ENCODE results near the gene PLCB1. TPM values are rescaled to one million over a fixed set of nuclear protein-coding genes. Genes with fewer than 3 reads are reported as not detected.

The PLCB1 gene
- total and polyA plus RNA-seq, 2 donors (not counting 1 experiment from before 2014, with no cell fraction given) = 13.4 to 23.3 TPM

DNA sequence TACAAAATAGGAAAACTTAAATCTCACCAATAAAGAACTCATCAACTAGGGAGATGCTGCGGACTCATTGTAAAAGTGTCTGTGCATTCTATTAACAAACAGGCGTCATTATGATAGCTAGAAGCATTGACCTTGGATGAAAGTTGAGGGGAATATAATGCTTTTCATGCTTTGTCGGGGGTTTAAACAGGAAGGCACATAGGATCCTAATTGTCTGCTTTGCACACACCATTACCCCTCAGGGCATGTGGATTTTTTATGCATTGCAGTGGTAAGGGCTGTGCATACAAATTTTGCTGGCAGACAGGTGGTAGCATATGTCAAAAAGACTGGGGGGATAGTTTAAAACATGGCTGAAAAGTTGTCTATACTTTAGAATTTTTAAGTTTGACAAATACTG is 488.9 kb downstream of the PLCB1 start:
- TF ChIP-seq, protein P1, sequence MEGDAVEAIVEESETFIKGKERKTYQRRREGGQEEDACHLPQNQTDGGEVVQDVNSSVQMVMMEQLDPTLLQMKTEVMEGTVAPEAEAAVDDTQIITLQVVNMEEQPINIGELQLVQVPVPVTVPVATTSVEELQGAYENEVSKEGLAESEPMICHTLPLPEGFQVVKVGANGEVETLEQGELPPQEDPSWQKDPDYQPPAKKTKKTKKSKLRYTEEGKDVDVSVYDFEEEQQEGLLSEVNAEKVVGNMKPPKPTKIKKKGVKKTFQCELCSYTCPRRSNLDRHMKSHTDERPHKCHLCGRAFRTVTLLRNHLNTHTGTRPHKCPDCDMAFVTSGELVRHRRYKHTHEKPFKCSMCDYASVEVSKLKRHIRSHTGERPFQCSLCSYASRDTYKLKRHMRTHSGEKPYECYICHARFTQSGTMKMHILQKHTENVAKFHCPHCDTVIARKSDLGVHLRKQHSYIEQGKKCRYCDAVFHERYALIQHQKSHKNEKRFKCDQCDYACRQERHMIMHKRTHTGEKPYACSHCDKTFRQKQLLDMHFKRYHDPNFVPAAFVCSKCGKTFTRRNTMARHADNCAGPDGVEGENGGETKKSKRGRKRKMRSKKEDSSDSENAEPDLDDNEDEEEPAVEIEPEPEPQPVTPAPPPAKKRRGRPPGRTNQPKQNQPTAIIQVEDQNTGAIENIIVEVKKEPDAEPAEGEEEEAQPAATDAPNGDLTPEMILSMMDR (conservative IDR thresholded peaks at IDR 0.05 in 1 of 2, IDR thresholded peaks at IDR 0.05 in 1 of 2; ENCODE audit: low read depth in 1 of 2, low read length in 2 of 2) = no peak
- TF ChIP-seq EZH2 (IDR thresholded peaks at IDR 0.05; ENCODE audit: low read length, missing control alignments) = no peak
- no peak for DNase-seq (ENCODE audit: low read depth in 2 of 2)
- Histone ChIP-seq H3K4me3 (replicated peaks in 1 of 4; ENCODE audit: control extremely low read depth in 1 of 4, insufficient read depth in 1 of 4, low read depth in 3 of 4, low read length in 4 of 4) (no peak overlapping the region), H3K4me1 (ENCODE audit: control insufficient read depth, extremely low read depth, insufficient read depth, low read length) (no peaks in the 10 kb centered on the region), H3K9me3 (ENCODE audit: control insufficient read depth, insufficient read depth, low read depth, low read length) (no peaks in the 10 kb centered on the region), H3K4me2 (ENCODE audit: extremely low read depth, insufficient read depth, low read length) (no peak overlapping the region), H3K27ac (ENCODE audit: insufficient read depth, low read length) (no peak overlapping the region), H3K79me2 (ENCODE audit: control insufficient read depth, insufficient read depth, low read length) (no peaks in the 10 kb centered on the region), H4K20me1 (ENCODE audit: control insufficient read depth, extremely low read depth, insufficient read depth, low read length) (no peaks in the 10 kb centered on the region), H2AFZ (ENCODE audit: low read length) (no peak overlapping the region), H3K36me3 (ENCODE audit: control insufficient read depth, insufficient read depth, low read length) (no peaks in the 10 kb centered on the region), H3K27me3 (ENCODE audit: control insufficient read depth, insufficient read depth, low read length) (no peaks in the 10 kb centered on the region), H3K9ac (ENCODE audit: insufficient read depth, low read length) (no peak overlapping the region)

DNA sequence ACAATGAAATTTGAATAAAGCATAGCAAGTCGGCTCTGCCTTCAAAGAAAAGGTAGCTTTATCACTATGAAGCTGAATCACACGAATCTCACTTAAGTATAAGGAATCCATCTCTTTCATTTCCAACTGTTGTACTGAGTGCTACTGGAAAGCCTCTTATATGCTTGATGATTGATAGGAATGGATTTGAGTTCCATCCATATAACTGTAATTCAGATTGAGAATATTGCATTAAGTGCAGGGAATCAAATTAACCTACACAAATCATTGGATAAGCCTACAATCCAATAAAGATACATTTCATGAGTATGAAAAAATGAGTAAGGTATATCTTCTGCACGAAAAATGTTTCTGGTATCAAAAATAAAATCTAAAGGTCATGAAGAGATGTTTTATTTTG is 492.0 kb downstream of the PLCB1 start:
- H4K20me1 ChIP-seq (ENCODE audit: control insufficient read depth, extremely low read depth, insufficient read depth, low read length) = no peaks in the 10 kb centered on the region
- no peaks in the 10 kb centered on the region for H3K36me3 ChIP-seq (ENCODE audit: control insufficient read depth, insufficient read depth, low read length)
- no peak overlapping the region for H3K4me3 ChIP-seq (replicated peaks in 1 of 4; ENCODE audit: control extremely low read depth in 1 of 4, insufficient read depth in 1 of 4, low read depth in 3 of 4, low read length in 4 of 4)
- H3K27ac ChIP-seq (ENCODE audit: insufficient read depth, low read length) = no peak overlapping the region
- no peak overlapping the region for H2AFZ ChIP-seq (ENCODE audit: low read length)
- TF ChIP-seq, protein P1 (conservative IDR thresholded peaks at IDR 0.05 in 1 of 2, IDR thresholded peaks at IDR 0.05 in 1 of 2; ENCODE audit: low read depth in 1 of 2, low read length in 2 of 2) = no peak
- TF ChIP-seq EZH2 (IDR thresholded peaks at IDR 0.05; ENCODE audit: low read length, missing control alignments) = no peak
- H3K9me3 ChIP-seq (ENCODE audit: control insufficient read depth, insufficient read depth, low read depth, low read length) = no peaks in the 10 kb centered on the region
- H3K4me2 ChIP-seq (ENCODE audit: extremely low read depth, insufficient read depth, low read length) = no peak overlapping the region
- H3K27me3 ChIP-seq (ENCODE audit: control insufficient read depth, insufficient read depth, low read length) = no peaks in the 10 kb centered on the region
- DNase-seq (ENCODE audit: low read depth in 2 of 2) = no peak
- H3K4me1 ChIP-seq (ENCODE audit: control insufficient read depth, extremely low read depth, insufficient read depth, low read length) = no peaks in the 10 kb centered on the region
- H3K79me2 ChIP-seq (ENCODE audit: control insufficient read depth, insufficient read depth, low read length) = no peaks in the 10 kb centered on the region
- no peak overlapping the region for H3K9ac ChIP-seq (ENCODE audit: insufficient read depth, low read length)

DNA sequence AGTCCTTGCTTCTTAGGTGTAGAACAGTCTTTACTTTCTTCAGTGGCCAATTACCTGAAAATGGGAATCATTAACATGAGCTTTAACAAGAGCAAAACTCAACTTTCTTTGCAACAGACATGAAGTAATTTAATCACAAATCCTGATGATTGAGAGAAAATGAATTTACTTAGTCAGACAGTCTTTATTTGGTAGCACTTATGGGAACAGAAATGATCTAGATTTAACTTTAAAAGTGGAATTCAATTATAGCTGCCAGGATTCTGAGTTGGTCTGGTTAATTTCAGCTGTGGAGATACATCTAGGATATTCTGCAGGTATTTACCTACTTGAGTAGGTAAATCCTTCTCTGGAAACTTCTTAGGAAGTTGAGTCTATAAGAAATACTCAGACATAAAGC is 492.6 kb downstream of the PLCB1 start:
- DNase-seq (ENCODE audit: low read depth in 2 of 2) = no peak
- no peak overlapping the region for H3K9ac ChIP-seq (ENCODE audit: insufficient read depth, low read length)
- no peak for TF ChIP-seq EZH2 (IDR thresholded peaks at IDR 0.05; ENCODE audit: low read length, missing control alignments)
- TF ChIP-seq, protein P1 (conservative IDR thresholded peaks at IDR 0.05 in 1 of 2, IDR thresholded peaks at IDR 0.05 in 1 of 2; ENCODE audit: low read depth in 1 of 2, low read length in 2 of 2) = no peak
- no peaks in the 10 kb centered on the region for H4K20me1 ChIP-seq (ENCODE audit: control insufficient read depth, extremely low read depth, insufficient read depth, low read length)
- no peak overlapping the region for H3K4me3 ChIP-seq (replicated peaks in 1 of 4; ENCODE audit: control extremely low read depth in 1 of 4, insufficient read depth in 1 of 4, low read depth in 3 of 4, low read length in 4 of 4)
- no peaks in the 10 kb centered on the region for H3K4me1 ChIP-seq (ENCODE audit: control insufficient read depth, extremely low read depth, insufficient read depth, low read length)
- no peak overlapping the region for H2AFZ ChIP-seq (ENCODE audit: low read length)
- H3K36me3 ChIP-seq (ENCODE audit: control insufficient read depth, insufficient read depth, low read length) = no peaks in the 10 kb centered on the region
- no peaks in the 10 kb centered on the region for H3K27me3 ChIP-seq (ENCODE audit: control insufficient read depth, insufficient read depth, low read length)
- no peak overlapping the region for H3K4me2 ChIP-seq (ENCODE audit: extremely low read depth, insufficient read depth, low read length)
- H3K27ac ChIP-seq (ENCODE audit: insufficient read depth, low read length) = no peak overlapping the region
- no peaks in the 10 kb centered on the region for H3K79me2 ChIP-seq (ENCODE audit: control insufficient read depth, insufficient read depth, low read length)
- H3K9me3 ChIP-seq (ENCODE audit: control insufficient read depth, insufficient read depth, low read depth, low read length) = no peaks in the 10 kb centered on the region
